ENCODE measurements around the gene LBX1. TPM values are rescaled to one million over a fixed set of nuclear protein-coding genes. Genes with fewer than 3 reads are reported as not detected.
A peak's percentile ranks its signal among the peaks of the same experiment; 100 is the strongest.

The LBX1 gene
- total RNA-seq, 2 donors from 2014 or later: not detected

GRCh38 chr10:101221549-101221948 is 7.7 kb downstream of the LBX1 start:
- no peaks in the 10 kb centered on the region for H3K4me1 ChIP-seq (replicated peaks)
- TF ChIP-seq POLR2AphosphoS5 (IDR thresholded peaks at IDR 0.05) (no peak), POLR2A (IDR thresholded peaks at IDR 0.05) (no peak), CTCF (IDR thresholded peaks at IDR 0.05) (no peak)
- H3K4me3 ChIP-seq: no peak overlapping the region
- no peak for DNase-seq (ENCODE audit: low spot score)
- intact Hi-C loops (cut with DNase I): loop anchor here (5.0 kb wide), 1 partner anchor 221 kb away; no protein-coding TSS in a partner anchor
- H3K36me3 ChIP-seq: no peaks in the 10 kb centered on the region
- no peaks in the 10 kb centered on the region for H3K9me3 ChIP-seq
- no peak overlapping the region for H3K27ac ChIP-seq
- peaks cover 83% of the 10 kb centered on the region for H3K27me3 ChIP-seq (replicated peaks; ENCODE audit: insufficient read depth)
- 10% methylated on average over 5 of the region's 5 CpGs for WGBS

GRCh38 chr10:101219946-101220451 is 9.3 kb downstream of the LBX1 start:
- 49% methylated on average over 3 of the region's 3 CpGs for WGBS
- no peak for DNase-seq (ENCODE audit: low spot score)
- no peaks in the 10 kb centered on the region for H3K36me3 ChIP-seq
- H3K27me3 ChIP-seq (replicated peaks; ENCODE audit: insufficient read depth): peaks cover 84% of the 10 kb centered on the region
- no peak overlapping the region for H3K27ac ChIP-seq
- no peak overlapping the region for H3K4me3 ChIP-seq
- no peaks in the 10 kb centered on the region for H3K4me1 ChIP-seq (replicated peaks)
- TF ChIP-seq POLR2AphosphoS5 (IDR thresholded peaks at IDR 0.05) (no peak), POLR2A (IDR thresholded peaks at IDR 0.05) (no peak), CTCF (IDR thresholded peaks at IDR 0.05) (no peak)
- H3K9me3 ChIP-seq: no peaks in the 10 kb centered on the region
- intact Hi-C loops (cut with DNase I): loop anchor here (5.0 kb wide), 3 partner anchors 72 to 232 kb away; no protein-coding TSS in a partner anchor

- H3K4me1 ChIP-seq (replicated peaks): no peaks in the 10 kb centered on the region
- no peak overlapping the region for H3K4me3 ChIP-seq
- H3K9me3 ChIP-seq: no peaks in the 10 kb centered on the region
- DNase-seq (ENCODE audit: low spot score): peak; percentile 48
- no peaks in the 10 kb centered on the region for H3K36me3 ChIP-seq
- no peak for TF ChIP-seq POLR2A (IDR thresholded peaks at IDR 0.05)
- peak; percentile 77 for TF ChIP-seq POLR2AphosphoS5 (IDR thresholded peaks at IDR 0.05)
- H3K27ac ChIP-seq: no peak overlapping the region
- peaks cover 81% of the 10 kb centered on the region for H3K27me3 ChIP-seq (replicated peaks; ENCODE audit: insufficient read depth)
- WGBS: 20% methylated on average over 26 of the region's 26 CpGs
- intact Hi-C loops (cut with DNase I): loop anchor here (5.0 kb wide), 2 partner anchors 73 to 233 kb away; no protein-coding TSS in a partner anchor
Observed at GRCh38 chr10:101219139-101219945, 9.9 kb downstream of the LBX1 start.

GRCh38 chr10:101218351-101219138 is 10.7 kb downstream of the LBX1 start:
- TF ChIP-seq CTCF (IDR thresholded peaks at IDR 0.05): no peak
- TF ChIP-seq POLR2A (IDR thresholded peaks at IDR 0.05): no peak
- no peak for TF ChIP-seq POLR2AphosphoS5 (IDR thresholded peaks at IDR 0.05)
- WGBS: 4% methylated on average over 25 of the region's 27 CpGs
- Histone ChIP-seq H3K36me3 (no peaks in the 10 kb centered on the region), H3K27me3 (replicated peaks; ENCODE audit: insufficient read depth) (peaks cover 75% of the 10 kb centered on the region), H3K4me3 (no peak overlapping the region), H3K9me3 (no peaks in the 10 kb centered on the region), H3K4me1 (replicated peaks) (peaks cover 3% of the 10 kb centered on the region), H3K27ac (no peak overlapping the region)
- intact Hi-C loops (cut with DNase I): loop anchor here (5.0 kb wide), 2 partner anchors 74 to 234 kb away; no protein-coding TSS in a partner anchor
- no peak for DNase-seq (ENCODE audit: low spot score)

Measured in prostate gland (tissue), 2 donors.